ENCODE data around the gene AFF3.
"Not testable (repeated sequence)": the region's sequence is repeated elsewhere in the genome, so short reads cannot be mapped to it uniquely, and the experiment has no call there.

Gene AFF3

DNA sequence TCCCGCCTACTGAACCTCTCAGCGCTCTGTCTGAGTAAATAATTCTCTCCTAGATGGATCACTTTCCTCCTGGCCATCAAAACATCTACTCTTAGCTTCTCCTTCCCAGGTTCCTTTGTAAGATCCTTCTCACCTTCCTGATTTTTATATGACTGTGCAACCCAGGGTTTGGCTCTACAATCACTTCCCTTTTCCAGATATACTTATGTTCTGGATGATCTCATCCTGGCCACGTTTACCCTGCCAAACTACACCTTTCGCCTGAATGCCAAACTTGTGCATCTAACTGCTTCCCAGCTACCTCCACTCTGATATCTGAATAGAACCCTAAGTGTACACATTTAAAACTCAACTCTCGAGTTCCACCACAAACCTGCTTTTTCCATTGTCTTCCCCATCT, 362.1 kb downstream of the AFF3 start:
- DNase-seq (ENCODE audit: extremely low read depth, low read depth): no peak
- TF ChIP-seq, protein P1, sequence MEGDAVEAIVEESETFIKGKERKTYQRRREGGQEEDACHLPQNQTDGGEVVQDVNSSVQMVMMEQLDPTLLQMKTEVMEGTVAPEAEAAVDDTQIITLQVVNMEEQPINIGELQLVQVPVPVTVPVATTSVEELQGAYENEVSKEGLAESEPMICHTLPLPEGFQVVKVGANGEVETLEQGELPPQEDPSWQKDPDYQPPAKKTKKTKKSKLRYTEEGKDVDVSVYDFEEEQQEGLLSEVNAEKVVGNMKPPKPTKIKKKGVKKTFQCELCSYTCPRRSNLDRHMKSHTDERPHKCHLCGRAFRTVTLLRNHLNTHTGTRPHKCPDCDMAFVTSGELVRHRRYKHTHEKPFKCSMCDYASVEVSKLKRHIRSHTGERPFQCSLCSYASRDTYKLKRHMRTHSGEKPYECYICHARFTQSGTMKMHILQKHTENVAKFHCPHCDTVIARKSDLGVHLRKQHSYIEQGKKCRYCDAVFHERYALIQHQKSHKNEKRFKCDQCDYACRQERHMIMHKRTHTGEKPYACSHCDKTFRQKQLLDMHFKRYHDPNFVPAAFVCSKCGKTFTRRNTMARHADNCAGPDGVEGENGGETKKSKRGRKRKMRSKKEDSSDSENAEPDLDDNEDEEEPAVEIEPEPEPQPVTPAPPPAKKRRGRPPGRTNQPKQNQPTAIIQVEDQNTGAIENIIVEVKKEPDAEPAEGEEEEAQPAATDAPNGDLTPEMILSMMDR (IDR thresholded peaks at IDR 0.05; ENCODE audit: low read depth, low read length): no peak

- TF ChIP-seq, protein P1 (IDR thresholded peaks at IDR 0.05; ENCODE audit: low read depth, low read length): no peak
- no peak for DNase-seq (ENCODE audit: extremely low read depth, low read depth)
Measured at GRCh38 chr2:99779276-99779675, 363.1 kb downstream of the AFF3 start.

DNA sequence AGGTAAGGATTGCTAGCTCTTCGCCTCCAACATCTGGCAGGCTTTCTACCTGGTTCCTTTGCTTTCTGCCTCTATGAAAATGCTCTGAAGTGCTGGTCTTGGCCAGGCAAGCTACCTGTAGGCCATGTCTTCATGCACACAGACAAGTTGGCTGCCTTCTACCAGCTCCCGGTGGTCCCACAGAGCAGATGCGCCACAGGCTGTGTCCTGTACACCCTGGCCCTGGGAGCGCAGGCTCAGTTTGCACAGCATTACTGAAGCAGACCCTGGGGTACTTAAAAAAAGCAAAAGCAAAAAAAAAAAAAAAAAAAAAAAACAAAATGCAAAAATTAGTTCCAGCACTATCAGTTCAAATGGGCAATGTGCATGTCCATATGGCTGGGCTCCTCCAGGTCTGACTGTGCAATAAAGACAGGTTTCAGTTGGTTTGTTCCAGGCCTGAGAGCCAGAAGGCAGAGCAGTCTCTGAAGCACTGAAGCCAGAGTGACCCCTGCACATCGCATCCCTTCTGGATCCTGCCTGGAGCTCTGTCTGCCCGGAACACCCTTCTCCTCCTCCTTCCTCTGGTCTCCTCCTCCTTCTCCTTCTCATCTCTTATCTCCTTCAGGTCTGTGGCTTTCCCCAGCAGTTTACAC, 364.6 kb downstream of the AFF3 start:
- TF ChIP-seq, protein P1 (IDR thresholded peaks at IDR 0.05; ENCODE audit: low read depth, low read length): no peak
- DNase-seq (ENCODE audit: extremely low read depth, low read depth): no peak

DNA sequence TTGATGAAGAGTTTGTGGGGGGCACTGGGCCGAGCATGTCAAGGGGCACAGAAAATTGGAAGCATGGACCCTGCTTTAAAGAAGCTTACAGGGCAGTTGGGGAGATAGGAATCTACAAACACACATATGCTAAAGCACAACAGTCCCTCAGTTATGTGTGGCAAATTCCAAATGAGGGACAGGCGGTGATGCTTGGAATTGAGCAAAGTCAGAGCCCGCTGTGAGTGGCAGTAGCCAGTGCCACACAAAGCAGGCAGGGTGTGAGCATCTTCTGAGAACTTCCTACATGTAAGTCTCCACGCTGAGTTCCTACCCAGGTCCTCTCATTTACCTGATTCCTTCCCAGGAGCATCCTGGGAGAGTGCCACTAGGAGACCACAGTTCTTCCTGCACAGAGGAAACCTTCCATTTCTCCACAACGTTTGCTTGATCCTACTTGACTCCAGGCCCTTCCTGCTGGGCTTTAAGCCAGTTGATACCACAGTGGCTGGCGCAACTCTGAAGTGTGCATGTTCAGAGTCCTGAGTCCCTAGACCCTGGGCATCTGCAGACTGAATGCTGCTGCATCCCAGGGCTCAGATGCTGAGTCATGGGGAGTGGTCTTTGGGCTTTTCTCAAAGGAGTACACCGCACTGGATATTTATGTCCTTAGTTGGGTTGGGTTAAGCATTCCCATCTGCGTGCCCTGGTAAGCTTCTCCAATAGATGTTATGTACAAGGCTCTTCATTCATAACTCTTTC, 365.3 kb downstream of the AFF3 start:
- no peak for DNase-seq (ENCODE audit: extremely low read depth, low read depth)
- TF ChIP-seq, protein P1 (IDR thresholded peaks at IDR 0.05; ENCODE audit: low read depth, low read length): no peak

GRCh38 chr2:99776206-99776905, 366.0 kb downstream of the AFF3 start:
- DNase-seq (ENCODE audit: extremely low read depth, low read depth): no peak
- TF ChIP-seq, protein P1 (IDR thresholded peaks at IDR 0.05; ENCODE audit: low read depth, low read length): no peak

DNA sequence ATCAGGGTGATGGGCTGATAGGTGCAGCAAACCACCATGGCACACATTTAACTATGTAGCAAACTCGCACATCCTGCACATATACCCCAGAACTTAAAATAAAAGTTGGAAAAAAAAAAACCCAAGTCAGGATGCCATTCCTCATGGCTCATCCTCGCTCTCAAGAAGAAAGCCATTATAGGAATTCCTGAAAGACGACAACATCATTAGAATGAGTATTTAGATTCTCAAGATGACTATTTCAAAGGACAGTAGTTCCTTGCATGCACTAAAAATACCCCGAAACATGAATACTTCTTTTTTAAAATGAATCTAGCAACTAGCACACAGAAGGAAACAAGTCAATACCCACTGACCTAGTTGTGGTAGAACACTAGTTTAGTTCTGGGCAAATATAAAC, 366.8 kb downstream of the AFF3 start:
- DNase-seq (ENCODE audit: extremely low read depth, low read depth): no peak
- TF ChIP-seq, protein P1 (IDR thresholded peaks at IDR 0.05; ENCODE audit: low read depth, low read length): no peak

DNA sequence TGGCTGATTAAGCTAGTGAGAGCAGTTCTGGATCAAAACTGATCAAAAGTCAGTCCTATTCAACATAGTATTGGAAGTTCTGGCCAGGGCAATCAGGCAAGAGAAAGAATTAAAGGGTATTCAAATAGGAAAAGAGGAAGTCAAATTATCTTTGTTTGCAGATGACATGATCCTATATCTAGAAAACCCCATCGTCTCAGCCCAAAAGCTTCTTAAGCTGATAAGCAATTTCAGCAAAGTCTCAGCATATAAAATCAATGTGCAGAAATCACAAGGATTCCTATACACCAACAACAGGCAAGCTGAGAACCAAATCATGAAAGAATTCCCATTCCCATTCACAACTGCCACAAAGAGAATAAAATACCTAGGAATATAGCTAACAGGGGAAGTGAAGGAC, 368.7 kb downstream of the AFF3 start:
- DNase-seq (ENCODE audit: extremely low read depth, low read depth): not testable (repeated sequence)

Measured in AG09319 (cell line).